ENCODE data around the gene TOP3A.

The TOP3A gene

DNA sequence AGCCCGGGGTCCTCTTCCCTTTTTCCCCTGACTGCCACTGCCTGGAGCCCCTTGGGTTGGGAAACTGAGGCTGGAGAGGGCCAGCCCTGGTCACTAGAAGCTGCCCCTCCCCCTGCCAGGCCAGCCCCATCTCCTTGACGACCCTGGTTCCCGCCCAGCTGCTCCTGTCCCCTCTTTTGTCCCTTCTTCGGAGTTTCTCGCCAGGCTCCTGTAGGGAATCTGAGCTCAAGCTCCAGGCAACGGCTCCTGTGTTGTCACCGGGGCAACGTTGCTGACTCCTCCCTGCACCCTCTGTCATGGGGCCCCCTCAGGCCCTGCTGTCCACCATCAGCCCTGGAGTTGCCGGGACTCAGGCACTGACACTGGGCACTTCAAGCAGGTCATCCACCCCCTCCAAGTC is 83.6 kb downstream of the TOP3A start:
- DNase-seq (ENCODE audit: low read depth): no peak

DNA sequence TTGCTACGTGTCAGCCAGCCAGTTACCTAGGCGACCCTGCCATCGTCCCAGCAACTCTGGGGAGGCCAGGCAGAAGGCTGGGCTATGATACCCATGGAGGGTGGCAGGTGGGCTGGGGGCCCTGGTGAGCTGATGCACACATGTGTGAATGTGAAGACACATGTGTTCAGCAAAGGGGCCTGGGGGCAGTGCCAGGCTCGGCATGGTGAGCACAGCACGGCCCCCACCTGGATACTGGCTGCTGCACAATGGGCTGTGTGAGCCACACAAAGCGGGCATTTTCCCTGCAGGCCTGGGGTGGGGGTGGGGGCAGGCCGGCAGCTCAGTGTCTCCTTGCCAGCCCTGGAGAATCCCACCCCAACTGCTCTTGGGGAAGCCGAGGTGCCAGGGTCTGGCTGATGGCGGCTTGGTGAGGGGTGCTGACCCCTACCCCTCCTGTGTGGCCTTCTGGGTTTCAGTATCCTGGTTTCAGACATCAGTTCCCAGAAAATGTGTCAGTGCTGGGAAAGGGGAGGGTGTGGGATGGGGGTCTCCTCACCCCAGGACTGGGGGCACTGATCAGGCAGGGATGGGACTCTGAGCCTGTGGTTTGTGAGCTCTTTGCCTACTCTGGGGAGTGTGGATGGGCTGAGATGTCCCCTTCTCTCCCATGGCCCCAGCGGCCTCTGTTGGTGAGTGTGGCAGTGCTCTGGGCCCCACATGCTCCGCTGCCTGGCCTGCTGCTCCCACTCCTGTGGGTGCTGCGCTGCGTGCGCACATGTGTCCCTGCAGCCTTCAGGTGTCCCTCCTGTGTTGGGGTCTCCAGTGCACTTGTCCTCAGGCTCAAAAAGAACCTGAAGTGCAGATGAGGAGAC is 84.3 kb downstream of the TOP3A start:
- no peak for DNase-seq (ENCODE audit: low read depth)

DNA sequence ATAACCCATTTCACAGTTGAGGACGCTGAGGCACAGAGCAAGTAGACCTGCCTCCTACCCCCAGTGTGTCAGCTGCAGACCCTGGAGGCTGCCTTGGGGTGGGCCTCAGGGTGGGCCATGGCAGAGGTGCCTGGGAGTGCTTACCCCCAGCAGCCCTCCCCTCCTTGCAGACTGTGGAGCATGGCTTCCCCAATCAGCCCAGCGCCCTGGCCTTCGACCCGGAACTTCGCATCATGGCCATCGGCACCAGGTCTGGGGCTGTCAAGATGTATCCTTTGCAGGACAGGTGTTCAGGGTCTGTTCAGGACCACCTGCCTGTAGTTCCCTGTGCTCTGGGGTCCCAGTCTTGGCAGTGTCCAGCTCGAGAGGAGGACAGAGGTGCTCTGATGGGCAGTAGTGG is 85.0 kb downstream of the TOP3A start:
- DNase-seq (ENCODE audit: low read depth): no peak

DNA sequence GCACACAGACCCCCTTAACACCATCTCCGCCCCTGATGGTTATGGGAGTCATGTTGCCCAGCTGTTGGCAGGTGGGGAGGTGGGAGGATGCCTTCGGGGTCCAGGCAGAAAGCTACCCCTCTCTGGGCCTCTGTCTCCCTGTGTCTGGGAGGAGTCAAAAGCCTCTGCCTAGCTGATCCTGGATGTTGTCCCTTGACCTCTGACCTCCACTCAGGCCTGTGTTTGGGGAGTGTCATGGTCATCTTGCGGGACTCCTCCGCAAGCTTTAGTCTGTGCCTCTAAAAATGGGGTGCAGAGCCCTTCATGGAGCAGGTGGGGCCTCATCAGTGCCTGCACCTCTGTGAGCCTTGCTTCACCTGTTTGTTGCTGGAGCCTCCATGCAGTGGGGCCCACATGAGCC is 85.5 kb downstream of the TOP3A start:
- DNase-seq (ENCODE audit: low read depth): no peak

DNA sequence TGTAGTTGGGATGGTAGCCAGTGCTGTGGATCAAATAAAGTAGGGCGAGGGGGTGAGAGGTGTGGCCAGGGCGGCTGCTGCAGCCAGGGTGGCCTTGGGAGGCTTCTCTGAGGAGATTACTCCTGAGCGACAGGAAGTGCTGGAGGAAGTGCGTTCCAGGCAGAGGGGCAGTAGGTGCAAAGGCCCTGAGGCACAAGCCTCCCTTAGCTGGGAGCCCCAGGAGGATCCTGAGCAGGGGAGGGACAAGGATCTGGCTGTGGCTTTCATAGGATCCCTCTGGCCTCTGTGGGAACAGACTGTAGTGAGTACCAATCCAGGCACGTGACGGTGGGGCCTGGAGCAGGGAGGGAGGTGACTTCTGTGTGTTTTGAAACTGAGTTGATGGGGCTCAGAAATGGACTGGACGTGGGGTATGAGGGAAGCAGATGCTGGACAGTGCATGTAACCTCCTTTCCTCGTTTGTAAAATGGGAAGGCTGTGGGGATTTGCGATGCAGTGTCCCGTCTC is 86.6 kb downstream of the TOP3A start:
- no peak for DNase-seq (ENCODE audit: low read depth)

DNA sequence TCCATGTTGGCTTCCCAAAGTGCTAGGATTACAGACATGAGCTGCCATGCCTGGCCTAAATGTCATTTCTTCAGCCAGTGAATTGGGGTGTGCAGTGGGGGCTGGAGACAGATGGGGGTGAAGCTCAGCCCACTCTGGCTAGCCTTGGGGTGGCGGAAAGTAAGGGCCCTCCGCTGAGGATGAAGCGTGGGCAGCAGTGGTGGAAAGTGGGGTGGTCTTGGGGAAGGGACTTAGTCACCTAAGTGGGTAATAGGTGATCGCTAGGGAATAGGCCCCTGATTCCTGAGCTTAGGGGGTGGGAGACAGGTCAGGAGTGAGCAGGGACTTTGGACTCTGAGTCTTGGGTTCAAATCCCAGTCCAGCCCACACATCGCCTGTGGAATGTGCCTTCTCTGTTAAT is 87.2 kb downstream of the TOP3A start:
- no peak for DNase-seq (ENCODE audit: low read depth)

DNA sequence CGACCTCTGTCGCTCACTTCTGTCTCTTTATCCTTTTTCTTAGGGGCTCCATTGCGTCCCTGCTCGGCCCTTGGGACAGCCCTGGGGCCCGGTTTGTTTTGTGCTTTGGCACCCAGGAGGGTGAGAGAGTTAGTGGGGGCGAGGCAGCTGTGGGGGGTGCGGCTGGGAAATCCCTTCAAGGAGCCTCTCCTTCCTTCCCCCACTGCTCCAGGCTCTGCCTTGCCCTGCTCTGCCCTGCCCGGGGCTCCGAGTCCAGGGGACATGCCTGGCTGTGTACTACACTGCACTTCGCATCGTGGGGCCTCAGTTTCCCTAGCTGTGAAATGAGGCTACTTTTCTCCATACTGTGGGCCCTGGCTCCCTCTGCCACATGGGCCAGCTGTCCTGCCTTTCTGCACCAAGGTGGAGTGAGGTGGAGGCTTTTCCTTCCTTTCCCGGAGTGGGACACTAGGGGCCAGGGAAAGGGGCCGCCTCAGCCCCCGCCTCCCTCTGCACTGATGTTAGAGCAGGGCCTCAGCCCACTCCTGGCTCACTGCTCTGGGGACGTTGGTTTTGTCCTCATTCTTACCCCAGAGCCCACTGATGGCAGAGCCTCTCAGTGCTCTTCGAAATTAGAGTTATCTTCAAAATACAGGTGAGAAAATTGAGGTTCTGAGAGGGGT is 88.4 kb downstream of the TOP3A start:
- no peak for DNase-seq (ENCODE audit: low read depth)

DNA sequence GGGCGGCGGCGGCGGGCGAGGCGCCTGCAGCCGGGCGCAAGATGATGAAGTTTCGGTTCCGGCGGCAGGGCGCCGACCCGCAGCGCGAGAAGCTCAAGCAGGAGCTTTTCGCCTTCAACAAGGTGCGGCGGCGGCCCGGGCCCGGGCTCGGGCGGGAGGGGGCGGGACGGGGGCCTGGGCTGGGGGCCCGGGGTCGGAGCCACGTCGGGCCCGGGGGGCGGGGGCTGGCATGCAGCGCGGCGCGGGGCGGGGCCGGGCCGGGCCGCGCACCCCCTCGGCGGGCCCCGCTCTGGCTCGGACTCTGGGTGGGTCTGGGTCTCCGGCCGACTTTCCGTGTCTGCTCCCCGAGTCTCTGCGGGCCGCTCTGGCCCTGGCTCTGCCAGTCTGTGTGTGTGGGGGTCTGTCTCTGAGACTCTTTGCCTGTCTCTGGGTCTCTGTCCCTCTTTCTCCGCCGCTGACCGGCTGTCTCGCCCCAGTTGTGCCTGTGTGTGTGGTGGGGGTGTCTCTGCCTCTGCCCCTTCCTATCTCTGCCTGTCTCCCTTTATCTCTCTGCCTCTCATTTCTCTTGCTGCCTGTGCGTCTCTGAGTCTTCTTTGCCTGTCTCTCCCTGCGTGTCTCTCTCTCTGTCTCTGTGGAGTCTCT is 89.0 kb downstream of the TOP3A start:
- no peak for DNase-seq (ENCODE audit: low read depth)

DNA sequence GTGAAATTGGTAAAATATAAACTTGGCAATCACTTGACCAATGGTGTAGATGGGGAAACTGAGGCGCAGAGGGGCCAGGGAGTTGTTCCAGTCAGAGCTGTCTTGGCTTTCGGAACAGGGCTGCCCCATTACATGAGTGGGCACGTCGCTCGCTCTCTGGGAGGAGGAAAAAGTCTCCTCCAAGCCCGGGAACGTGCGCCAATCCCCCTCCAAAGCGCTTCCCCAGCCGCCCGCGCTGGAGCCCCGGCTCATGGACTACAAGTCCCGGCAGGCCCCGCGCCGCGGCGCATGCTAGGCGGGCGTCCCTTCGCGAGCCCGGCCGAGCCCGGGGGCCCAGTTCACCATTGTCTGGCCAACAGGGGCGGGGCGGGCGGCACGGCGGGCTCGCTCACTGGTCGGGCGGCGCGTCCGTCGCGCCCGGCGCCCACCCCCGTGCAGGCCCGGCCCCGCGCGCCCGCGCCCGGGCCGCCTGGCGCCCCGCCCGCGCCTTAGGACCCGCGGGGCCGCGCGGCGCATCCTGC is 89.6 kb downstream of the TOP3A start, which contains the start of gene LLGL1:
Gene LLGL1, plus strand, starts transcription at position 515 of the 521 bp plus-strand sequence. CDS start 48 bp downstream, outside the sequence.
- DNase-seq (ENCODE audit: low read depth): peak; percentile 90

DNA sequence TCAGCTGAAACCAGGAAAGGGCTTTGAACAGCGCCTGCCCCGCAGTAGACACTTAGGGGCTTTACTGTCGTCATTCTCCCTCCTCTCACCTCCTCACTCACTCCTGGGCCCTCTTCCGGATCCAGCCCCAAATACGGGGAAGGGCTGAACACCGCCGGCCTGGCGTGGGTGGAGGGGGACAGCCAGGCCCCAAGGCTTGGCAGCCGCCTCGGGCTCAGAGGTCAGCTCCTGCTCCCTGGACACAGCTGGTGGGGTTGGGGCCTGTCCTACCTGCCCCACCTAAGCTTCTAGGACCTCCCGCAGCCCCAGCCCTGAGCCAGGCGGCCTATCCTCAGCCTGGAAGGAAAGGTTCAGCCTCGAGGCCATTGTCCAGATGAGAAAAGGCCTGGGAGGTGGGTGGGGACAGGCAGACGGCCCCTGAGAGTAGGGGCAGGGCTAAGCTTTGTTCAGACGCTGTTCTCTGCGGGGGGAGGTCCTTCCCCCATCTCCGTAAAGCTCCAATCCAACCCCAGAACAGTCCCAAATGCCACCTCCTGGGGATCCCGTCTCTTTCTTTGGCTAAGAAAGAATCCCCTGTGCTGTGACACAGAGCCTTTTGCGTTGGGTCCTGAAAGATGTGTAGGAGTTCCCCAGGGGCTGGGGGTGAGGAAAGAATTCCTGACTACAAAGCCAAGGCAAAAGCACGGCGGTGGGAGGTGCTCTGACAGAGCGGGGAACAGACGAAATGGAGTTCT is 90.2 kb downstream of the TOP3A start:
- DNase-seq (ENCODE audit: low read depth): no peak

DNA sequence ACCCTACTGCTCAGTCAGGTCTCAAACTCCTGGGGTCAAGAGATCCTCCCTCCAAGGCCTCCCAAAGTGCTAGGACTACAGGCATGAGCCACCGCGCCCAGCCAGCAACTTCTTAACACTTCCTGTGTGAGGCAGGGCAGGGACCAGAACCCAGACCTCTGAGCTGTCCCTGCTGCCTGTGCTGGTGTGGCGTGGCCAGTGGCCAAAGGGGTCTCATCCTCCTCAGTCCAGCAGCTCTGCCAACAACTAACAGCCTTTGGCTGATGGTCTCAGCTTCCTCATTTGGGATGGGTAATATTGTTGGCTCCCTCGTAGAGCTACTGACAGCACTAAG is 90.8 kb downstream of the TOP3A start:
- DNase-seq (ENCODE audit: low read depth): no peak

All from stromal cell of bone marrow (primary cell).